HG03025 (cell line): ENCODE results near the gene OXA1L.
"Not testable (repeated sequence)": the region's sequence is repeated elsewhere in the genome, so short reads cannot be mapped to it uniquely, and the experiment has no call there.

ENCODE experiments used
- ATAC-seq: cut with Tn5 transposase; IDR thresholded peaks from one replicate; pipeline ENCODE4 v1.9.1; 2021; ENCODE audit warnings: mild to moderate bottlenecking, moderate library complexity; ENCODE audit not compliant: unreplicated experiment, low FRiP score

The OXA1L gene

GRCh38 chr14:22766457-22767322 lies at the start of gene OXA1L:
Gene OXA1L, plus strand, starts transcription at chr14:22766688. Its CDS starts 14 bp downstream, at chr14:22766702.
- peak; percentile 67 for ATAC-seq

GRCh38 chr14:22718091-22718490 lies 48.4 kb upstream of the OXA1L start:
- ATAC-seq, result no peak

- ATAC-seq, result no peak
Measured at GRCh38 chr14:22721213-22721612, 45.3 kb upstream of the OXA1L start.

GRCh38 chr14:22723815-22724214 lies 42.7 kb upstream of the OXA1L start:
- ATAC-seq, result no peak

GRCh38 chr14:22724847-22725246 lies 41.6 kb upstream of the OXA1L start:
- ATAC-seq, result not testable (repeated sequence)

- not testable (repeated sequence) for ATAC-seq
Measured at GRCh38 chr14:22725374-22725773, 41.1 kb upstream of the OXA1L start.

- ATAC-seq, result no peak
Measured at GRCh38 chr14:22726012-22726411, 40.5 kb upstream of the OXA1L start.

- ATAC-seq, result not testable (repeated sequence)
Measured at GRCh38 chr14:22732062-22732461, 34.4 kb upstream of the OXA1L start.

GRCh38 chr14:22733829-22734228 lies 32.7 kb upstream of the OXA1L start:
- no peak for ATAC-seq

GRCh38 chr14:22735096-22735495 lies 31.4 kb upstream of the OXA1L start:
- ATAC-seq, result no peak

GRCh38 chr14:22736384-22736783 lies 30.1 kb upstream of the OXA1L start:
- not testable (repeated sequence) for ATAC-seq

- no peak for ATAC-seq
Measured at GRCh38 chr14:22737052-22737451, 29.4 kb upstream of the OXA1L start.

GRCh38 chr14:22739423-22739822 lies 27.1 kb upstream of the OXA1L start:
- no peak for ATAC-seq

- no peak for ATAC-seq
Measured at GRCh38 chr14:22740020-22740419, 26.5 kb upstream of the OXA1L start.

- no peak for ATAC-seq
Measured at GRCh38 chr14:22747769-22748168, 18.7 kb upstream of the OXA1L start.

GRCh38 chr14:22748206-22748605 lies 18.3 kb upstream of the OXA1L start:
- ATAC-seq, result no peak

- ATAC-seq, result no peak
Measured at GRCh38 chr14:22748631-22749068, 17.8 kb upstream of the OXA1L start.

- ATAC-seq, result no peak
Measured at GRCh38 chr14:22752422-22752821, 14.1 kb upstream of the OXA1L start.

- ATAC-seq, result no peak
Measured at GRCh38 chr14:22753586-22753985, 12.9 kb upstream of the OXA1L start.

GRCh38 chr14:22757972-22758650 lies 8.4 kb upstream of the OXA1L start:
- not testable (repeated sequence) for ATAC-seq

- ATAC-seq, result no peak
Measured at GRCh38 chr14:22761734-22762133, 4.8 kb upstream of the OXA1L start.

GRCh38 chr14:22764382-22764781 lies 2.1 kb upstream of the OXA1L start:
- no peak for ATAC-seq
